Keratinocyte (primary cell): Measurements from ENCODE around the gene TMEM106B. TPM values are rescaled to one million over a fixed set of nuclear protein-coding genes. Genes with fewer than 3 reads are reported as not detected.

Experiments used
- DNase-seq: peaks from one replicate; pipeline ENCODE4 v3.0.0-alpha.2; 2011; ENCODE audit warnings: low read depth, missing footprints, low spot score
- FAIRE-seq: peaks from 2 replicates; lab custom pipeline; 2011; peaks lifted over from hg19 to GRCh38; lab: Jason Lieb, UNC
- H2AFZ ChIP-seq: 2 replicates; pipeline ENCODE4 v1.6.0; 2012; ENCODE audit warnings: low read length, control low read depth, inconsistent platforms; ENCODE audit not compliant: control insufficient read depth
- H3K27ac ChIP-seq: 2 replicates; pipeline ENCODE4 v1.5.1; 2011; ENCODE audit warnings: low read length; ENCODE audit not compliant: control insufficient read depth, insufficient read depth
- H3K27me3 ChIP-seq: 3 replicates; pipeline ENCODE4 v1.6.0; 2011; ENCODE audit warnings: low read length; ENCODE audit not compliant: control insufficient read depth, insufficient read depth; ENCODE audit errors: extremely low read depth
- H3K36me3 ChIP-seq, 2 experiments: 2 replicates in 1 of 2; 3 replicates in 1 of 2; pipeline ENCODE4 v1.5.1; 2011; ENCODE audit warnings: low read length in 2 of 2, mild to moderate bottlenecking in 1 of 2; ENCODE audit not compliant: control insufficient read depth in 2 of 2, insufficient read depth in 2 of 2; ENCODE audit errors: extremely low read depth in 1 of 2
- H3K4me1 ChIP-seq: 3 replicates; pipeline ENCODE4 v1.5.1; 2011; ENCODE audit warnings: low read length; ENCODE audit not compliant: control insufficient read depth, insufficient read depth; ENCODE audit errors: extremely low read depth
- H3K4me2 ChIP-seq: 3 replicates; pipeline ENCODE4 v1.6.0; 2011; ENCODE audit warnings: low read depth, low read length; ENCODE audit not compliant: control insufficient read depth, insufficient read depth; ENCODE audit errors: extremely low read depth
- H3K4me3 ChIP-seq, 3 experiments: fragments of 200-600 bp in 1 of 3; sonication (generic) in 1 of 3; 2 replicates in 2 of 3; 3 replicates in 1 of 3; pipeline ENCODE4 v1.5.1; 2011 to 2016; ENCODE audit warnings: low read length in 3 of 3, mild to moderate bottlenecking in 3 of 3, control low read depth in 2 of 3, inconsistent platforms in 1 of 3, low read depth in 1 of 3, mixed read lengths in 1 of 3, mixed run types in 1 of 3, moderate library complexity in 1 of 3; ENCODE audit not compliant: control insufficient read depth in 2 of 3, insufficient read depth in 2 of 3; ENCODE audit errors: extremely low read depth in 1 of 3
- H3K79me2 ChIP-seq: 2 replicates; pipeline ENCODE4 v1.6.0; 2012; ENCODE audit warnings: low read length; ENCODE audit not compliant: control insufficient read depth, insufficient read depth
- H3K9ac ChIP-seq: 3 replicates; pipeline ENCODE4 v1.6.0; 2011; ENCODE audit warnings: low read length; ENCODE audit not compliant: control insufficient read depth, insufficient read depth; ENCODE audit errors: extremely low read depth
- H3K9me1 ChIP-seq: 3 replicates; pipeline ENCODE4 v1.6.0; 2011; ENCODE audit warnings: low read length; ENCODE audit not compliant: control insufficient read depth, insufficient read depth; ENCODE audit errors: extremely low read depth
- H3K9me3 ChIP-seq: 2 replicates; pipeline ENCODE4 v1.5.1; 2012; ENCODE audit warnings: low read depth, low read length; ENCODE audit not compliant: control insufficient read depth
- H4K20me1 ChIP-seq: 3 replicates; pipeline ENCODE4 v1.6.0; 2011; ENCODE audit warnings: low read length; ENCODE audit not compliant: control insufficient read depth, insufficient read depth; ENCODE audit errors: extremely low read depth
- EZH2 ChIP-seq: IDR thresholded peaks from one replicate; pipeline ENCODE4 v1.6.1; 2012; ENCODE audit warnings: inconsistent platforms, mild to moderate bottlenecking, low read length, moderate library complexity
- dilution Hi-C: fragments of 300-500 bp; cut with MboI; formaldehyde crosslinking; loops from one replicate; pipeline ENCODE4 v1.7.0; 2020; ENCODE audit warnings: low sequenced_read_pairs; ENCODE audit not compliant: extremely low pct_ligation_motif_present
- polyA plus RNA-seq, 5 experiments: library from polyadenylated mRNA; depleted of rRNA in 3 of 5; stranded (reverse) in 3 of 5; stranded (forward) in 1 of 5; unstranded in 1 of 5; fragments of >200 nt; gene quantifications; 1 replicate in 1 of 5; 2 replicates in 3 of 5; 3 replicates in 1 of 5; pipeline versions ENCODE4 v1.2.1 to v1.2.3, GENCODE V29; 2011 to 2012; ENCODE audit warnings: missing spikeins in 2 of 5, low read depth in 1 of 5, low replicate concordance in 1 of 5
- TF ChIP-seq, protein P1 (sequence below), 3 experiments: IDR thresholded peaks in 1 of 3; conservative IDR thresholded peaks in 1 of 3; optimal IDR thresholded peaks in 1 of 3; 2 replicates in 2 of 3; 3 replicates in 1 of 3; pipeline versions ENCODE3 to v1.5.1; 2011; ENCODE audit warnings: low read length in 3 of 3, mild to moderate bottlenecking in 3 of 3, moderate library complexity in 2 of 3, control low read depth in 1 of 3, inconsistent platforms in 1 of 3; ENCODE audit not compliant: insufficient read depth in 2 of 3; ENCODE audit errors: extremely low read depth in 1 of 3

TMEM106B gene
- polyA plus RNA-seq, 1 donor (not counting 4 experiments of a cell fraction or from before 2014, with no cell fraction given): 32.9 TPM

DNA sequence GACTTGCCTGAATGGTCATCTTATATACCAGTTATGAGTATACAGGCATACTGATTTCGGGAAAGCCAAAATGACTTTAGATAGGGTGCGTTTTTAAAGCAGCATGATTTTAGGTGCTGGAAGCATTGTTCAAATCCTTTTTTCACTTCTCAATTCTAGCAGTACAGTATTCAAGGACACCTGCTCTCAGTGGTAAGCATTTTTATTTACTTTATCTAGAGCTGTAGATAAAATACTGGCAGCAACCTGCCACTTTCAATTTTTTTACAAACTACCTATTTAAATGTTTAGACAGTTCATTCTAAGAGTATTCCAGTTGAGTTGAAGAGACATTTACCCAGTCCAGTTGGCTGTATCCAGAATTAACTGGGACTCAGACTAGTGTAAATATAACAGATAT lies 33.6 kb downstream of the TMEM106B start:
- H3K4me3 ChIP-seq: no peak overlapping the region
- H3K4me2 ChIP-seq: no peak overlapping the region
- TF ChIP-seq EZH2: no peak

DNA sequence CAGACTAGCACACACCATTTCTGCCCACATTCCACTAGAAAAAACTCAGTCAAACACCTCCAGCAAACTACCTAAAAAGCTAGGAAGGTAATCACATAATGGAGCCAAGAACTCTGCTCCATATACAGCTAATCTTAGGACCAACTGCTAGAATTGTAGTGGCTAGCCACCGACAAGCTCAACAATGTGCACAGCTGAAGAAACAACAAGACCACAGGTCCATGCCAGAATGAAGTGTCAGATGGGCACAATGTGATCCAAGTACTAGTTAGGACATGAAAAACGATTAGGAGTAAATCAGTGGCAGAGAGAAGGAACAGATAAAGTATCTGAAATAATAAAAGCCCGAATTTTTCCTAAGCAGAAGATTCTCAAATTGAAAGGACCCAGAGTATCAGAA lies 38.6 kb downstream of the TMEM106B start:
- H3K79me2 ChIP-seq: no peaks in the 10 kb centered on the region
- no peak for DNase-seq
- dilution Hi-C loops: no loop called here
- no peak overlapping the region for H3K27ac ChIP-seq
- TF ChIP-seq, protein P1, sequence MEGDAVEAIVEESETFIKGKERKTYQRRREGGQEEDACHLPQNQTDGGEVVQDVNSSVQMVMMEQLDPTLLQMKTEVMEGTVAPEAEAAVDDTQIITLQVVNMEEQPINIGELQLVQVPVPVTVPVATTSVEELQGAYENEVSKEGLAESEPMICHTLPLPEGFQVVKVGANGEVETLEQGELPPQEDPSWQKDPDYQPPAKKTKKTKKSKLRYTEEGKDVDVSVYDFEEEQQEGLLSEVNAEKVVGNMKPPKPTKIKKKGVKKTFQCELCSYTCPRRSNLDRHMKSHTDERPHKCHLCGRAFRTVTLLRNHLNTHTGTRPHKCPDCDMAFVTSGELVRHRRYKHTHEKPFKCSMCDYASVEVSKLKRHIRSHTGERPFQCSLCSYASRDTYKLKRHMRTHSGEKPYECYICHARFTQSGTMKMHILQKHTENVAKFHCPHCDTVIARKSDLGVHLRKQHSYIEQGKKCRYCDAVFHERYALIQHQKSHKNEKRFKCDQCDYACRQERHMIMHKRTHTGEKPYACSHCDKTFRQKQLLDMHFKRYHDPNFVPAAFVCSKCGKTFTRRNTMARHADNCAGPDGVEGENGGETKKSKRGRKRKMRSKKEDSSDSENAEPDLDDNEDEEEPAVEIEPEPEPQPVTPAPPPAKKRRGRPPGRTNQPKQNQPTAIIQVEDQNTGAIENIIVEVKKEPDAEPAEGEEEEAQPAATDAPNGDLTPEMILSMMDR (optimal IDR thresholded peaks at IDR 0.05 in 1 of 3, IDR thresholded peaks at IDR 0.05 in 1 of 3, conservative IDR thresholded peaks at IDR 0.05 in 1 of 3; ENCODE audit: extremely low read depth in 1 of 3, insufficient read depth in 2 of 3, low read length in 3 of 3): no peak
- no peak for TF ChIP-seq EZH2
- no peak overlapping the region for H3K9ac ChIP-seq
- H3K9me1 ChIP-seq: no peaks in the 10 kb centered on the region
- no peak overlapping the region for H3K4me3 ChIP-seq
- H3K27me3 ChIP-seq: no peaks in the 10 kb centered on the region
- FAIRE-seq: no peak
- no peak overlapping the region for H3K4me2 ChIP-seq
- H2AFZ ChIP-seq: no peak overlapping the region
- H3K36me3 ChIP-seq: no peaks in the 10 kb centered on the region
- no peaks in the 10 kb centered on the region for H3K4me1 ChIP-seq
- H4K20me1 ChIP-seq: no peaks in the 10 kb centered on the region
- no peaks in the 10 kb centered on the region for H3K9me3 ChIP-seq

More for the DNA sequence above, 33.6 kb downstream of the TMEM106B start:
- no peaks in the 10 kb centered on the region for H3K79me2 ChIP-seq
- H4K20me1 ChIP-seq: no peaks in the 10 kb centered on the region
- H3K27me3 ChIP-seq: no peaks in the 10 kb centered on the region
- no peak overlapping the region for H3K27ac ChIP-seq
- no peaks in the 10 kb centered on the region for H3K9me1 ChIP-seq
- H3K9me3 ChIP-seq: no peaks in the 10 kb centered on the region
- no peak for FAIRE-seq
- H3K36me3 ChIP-seq: no peaks in the 10 kb centered on the region
- no peaks in the 10 kb centered on the region for H3K4me1 ChIP-seq
- H2AFZ ChIP-seq: no peak overlapping the region
- H3K9ac ChIP-seq: no peak overlapping the region
- DNase-seq: no peak
- dilution Hi-C loops: no loop called here

DNA sequence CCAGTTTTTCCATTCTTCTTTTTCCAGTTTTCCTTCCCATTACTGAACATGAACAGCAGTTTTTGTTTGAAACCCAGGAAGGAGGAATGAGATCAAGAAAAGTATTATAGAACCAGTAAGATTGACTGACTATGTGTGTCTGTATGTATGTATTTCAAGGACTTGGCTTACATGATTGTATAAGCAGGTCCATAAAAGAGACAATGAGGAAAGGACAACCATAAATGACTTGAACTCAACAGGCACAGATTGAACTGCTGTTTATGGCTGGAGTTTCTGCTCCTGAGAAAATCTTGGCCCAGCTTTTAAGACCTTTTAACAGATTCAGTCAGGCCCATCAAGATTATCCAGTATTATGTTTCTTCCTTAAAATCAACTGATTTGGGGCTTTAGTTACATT lies 39.1 kb downstream of the TMEM106B start:
- Histone ChIP-seq H3K9me3 (no peaks in the 10 kb centered on the region), H3K27me3 (no peaks in the 10 kb centered on the region), H4K20me1 (no peaks in the 10 kb centered on the region), H3K27ac (no peak overlapping the region), H3K4me2 (no peak overlapping the region), H3K4me3 (no peak overlapping the region), H3K79me2 (no peaks in the 10 kb centered on the region), H3K9ac (no peak overlapping the region), H3K36me3 (no peaks in the 10 kb centered on the region), H3K4me1 (no peaks in the 10 kb centered on the region), H3K9me1 (no peaks in the 10 kb centered on the region), H2AFZ (no peak overlapping the region)
- no peak for TF ChIP-seq EZH2
- TF ChIP-seq, protein P1 (optimal IDR thresholded peaks at IDR 0.05 in 1 of 3, IDR thresholded peaks at IDR 0.05 in 1 of 3, conservative IDR thresholded peaks at IDR 0.05 in 1 of 3; ENCODE audit: extremely low read depth in 1 of 3, insufficient read depth in 2 of 3, low read length in 3 of 3): no peak
- DNase-seq (no peak), FAIRE-seq (no peak)
- dilution Hi-C loops: no loop called here
